Measurements from ENCODE around the gene AUNIP. TPM values are rescaled to one million over a fixed set of nuclear protein-coding genes. Genes with fewer than 3 reads are reported as not detected.

Gene AUNIP, protein sequence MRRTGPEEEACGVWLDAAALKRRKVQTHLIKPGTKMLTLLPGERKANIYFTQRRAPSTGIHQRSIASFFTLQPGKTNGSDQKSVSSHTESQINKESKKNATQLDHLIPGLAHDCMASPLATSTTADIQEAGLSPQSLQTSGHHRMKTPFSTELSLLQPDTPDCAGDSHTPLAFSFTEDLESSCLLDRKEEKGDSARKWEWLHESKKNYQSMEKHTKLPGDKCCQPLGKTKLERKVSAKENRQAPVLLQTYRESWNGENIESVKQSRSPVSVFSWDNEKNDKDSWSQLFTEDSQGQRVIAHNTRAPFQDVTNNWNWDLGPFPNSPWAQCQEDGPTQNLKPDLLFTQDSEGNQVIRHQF
- total RNA-seq (under 1 TPM in 1 of 2 donors, not detected in 1; 0.31 TPM), total RNA-seq (0 reads per million in 2 donors)

DNA sequence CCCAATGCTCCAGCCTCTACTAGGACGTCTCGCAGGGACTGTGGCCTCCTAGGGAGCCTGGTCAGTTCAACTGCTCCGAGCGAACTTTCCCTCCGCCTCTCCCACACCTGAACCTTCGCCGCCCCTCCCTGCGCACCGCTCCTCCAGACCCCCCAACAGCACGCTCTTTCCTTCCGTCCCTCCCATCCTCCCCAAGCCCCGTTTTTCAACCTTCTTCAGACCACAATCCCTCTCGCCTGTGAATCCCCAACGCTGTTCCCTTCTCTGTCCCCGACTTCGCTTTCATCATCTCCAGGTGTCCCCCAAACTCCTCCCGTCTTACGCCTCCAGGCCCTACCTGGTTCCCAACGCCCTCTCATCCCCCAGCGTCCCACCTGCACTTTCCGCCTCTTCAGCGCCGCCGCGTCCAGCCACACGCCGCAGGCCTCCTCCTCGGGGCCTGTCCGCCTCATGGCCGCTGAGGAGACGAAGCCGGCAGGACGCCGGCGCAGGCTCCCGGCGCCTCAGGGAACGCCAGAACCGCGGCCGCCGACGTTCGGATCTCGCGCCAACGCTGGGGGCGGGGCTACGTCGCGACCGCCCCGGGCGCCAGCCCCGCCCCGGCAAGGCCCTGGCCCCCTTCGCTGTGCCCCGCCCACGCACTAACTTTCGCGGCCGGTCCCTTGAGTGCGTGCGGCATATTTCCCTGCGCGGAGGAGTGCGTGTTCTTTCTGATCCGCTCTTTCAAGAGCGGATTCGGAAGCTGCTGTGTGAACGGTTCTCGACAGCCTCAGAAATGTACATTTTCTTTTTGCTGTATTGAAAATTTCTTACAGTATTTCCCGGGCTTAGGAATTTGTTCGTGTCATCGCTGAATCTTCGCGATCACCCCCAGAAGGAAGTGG, at the start of gene AUNIP:
Gene AUNIP (minus strand): TSS at position 552 of the 884 bp plus-strand sequence. CDS start 100 bp downstream, at position 452.
- H3K27me3 Mint-ChIP-seq: no peaks in the 10 kb centered on the region
- H3K36me3 Mint-ChIP-seq (ENCODE audit: low read depth): peaks cover 2% of the 10 kb centered on the region
- H3K27ac Mint-ChIP-seq: peak within 1 kb of the TSS; percentile 86
- peak within 1 kb of the TSS; percentile 91 for H3K4me3 Mint-ChIP-seq
- DNase-seq (peak; percentile 84 to 88 (median 86)), ATAC-seq (peak; percentile 99)
- H3K9me3 ChIP-seq (ENCODE audit: control insufficient read depth, low read length, poor library complexity, severe bottlenecking): no peaks in the 10 kb centered on the region
- peaks cover 10% of the 10 kb centered on the region for H3K4me1 Mint-ChIP-seq

DNA sequence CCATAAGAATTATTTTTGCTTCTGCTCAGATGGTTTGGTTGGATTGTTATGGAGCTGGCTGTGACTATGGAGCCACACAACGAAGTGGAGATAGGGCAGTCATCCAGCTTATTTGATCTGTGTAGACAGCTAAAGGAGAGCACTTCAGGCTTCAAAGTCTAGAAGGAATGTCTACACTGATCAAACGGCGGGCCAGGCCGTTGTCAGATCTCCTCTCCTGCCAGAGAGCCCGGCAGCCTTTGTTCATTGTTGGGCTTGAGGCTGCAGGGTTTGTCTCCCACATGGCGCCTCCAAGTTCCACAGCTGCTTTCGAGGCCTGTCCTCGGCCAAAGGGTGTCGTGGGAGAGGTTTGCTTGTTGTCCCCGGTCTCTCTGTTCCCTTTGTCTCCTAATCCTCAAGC, 49.8 kb upstream of the AUNIP start:
- H3K27ac Mint-ChIP-seq: no peak overlapping the region

DNA sequence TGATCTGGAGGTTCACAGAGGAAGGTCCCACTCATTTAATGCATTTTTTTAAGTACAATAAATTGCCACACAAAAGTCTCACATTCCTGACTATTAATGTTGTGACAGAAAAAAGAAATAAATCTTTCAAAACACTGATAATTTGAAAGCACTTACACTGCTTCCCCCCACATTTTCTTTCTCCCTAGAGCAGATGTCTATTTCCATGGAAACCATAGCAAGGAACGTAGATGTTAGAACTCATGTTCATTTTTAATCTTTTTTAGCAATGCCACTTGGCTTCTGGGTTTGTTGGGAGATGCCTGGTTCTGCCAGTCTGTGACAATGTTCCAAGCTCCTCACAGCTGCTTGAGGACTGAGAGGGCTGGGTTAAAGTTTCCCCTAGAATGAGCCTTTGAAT, 48.9 kb upstream of the AUNIP start:
- H3K9me3 ChIP-seq (ENCODE audit: control insufficient read depth, low read length, poor library complexity, severe bottlenecking): no peaks in the 10 kb centered on the region
- Mint-ChIP-seq H3K27ac (no peak overlapping the region), H3K27me3 (no peaks in the 10 kb centered on the region), H3K36me3 (ENCODE audit: low read depth) (no peaks in the 10 kb centered on the region), H3K4me1 (peaks cover 21% of the 10 kb centered on the region), H3K4me3 (no peak overlapping the region)
- ATAC-seq: no peak
- no peak for DNase-seq

More for the DNA sequence above, 49.8 kb upstream of the AUNIP start:
- ATAC-seq (no peak), DNase-seq (no peak)
- H3K36me3 Mint-ChIP-seq (ENCODE audit: low read depth): no peaks in the 10 kb centered on the region
- H3K27me3 Mint-ChIP-seq: no peaks in the 10 kb centered on the region
- H3K9me3 ChIP-seq (ENCODE audit: control insufficient read depth, low read length, poor library complexity, severe bottlenecking): no peaks in the 10 kb centered on the region
- no peak overlapping the region for H3K4me3 Mint-ChIP-seq
- peaks cover 21% of the 10 kb centered on the region for H3K4me1 Mint-ChIP-seq

DNA sequence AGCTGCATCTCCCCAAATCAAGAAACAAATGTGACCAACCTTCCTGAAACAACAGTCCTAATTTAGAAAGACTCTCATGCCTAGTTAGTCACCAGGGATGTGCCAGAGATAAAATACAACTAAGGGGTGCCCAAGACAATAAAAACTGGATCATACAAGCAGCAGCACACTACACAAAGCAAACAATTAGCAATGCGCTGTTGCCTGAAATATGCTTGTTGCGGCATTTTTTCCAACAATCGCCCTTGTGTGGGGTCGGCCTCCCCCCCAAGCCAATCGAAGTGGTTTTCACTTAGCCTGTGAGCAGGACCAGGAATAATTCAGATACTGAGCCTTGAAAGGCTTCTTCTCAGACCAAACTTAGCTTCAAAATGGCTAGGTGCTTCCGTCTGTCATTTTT, 48.3 kb upstream of the AUNIP start:
- ATAC-seq (no peak), DNase-seq (no peak)
- Mint-ChIP-seq H3K36me3 (ENCODE audit: low read depth) (no peaks in the 10 kb centered on the region), H3K27ac (peak overlapping the region; percentile 53), H3K4me1 (peaks cover 21% of the 10 kb centered on the region), H3K4me3 (peak overlapping the region; percentile 95), H3K27me3 (no peaks in the 10 kb centered on the region)
- H3K9me3 ChIP-seq (ENCODE audit: control insufficient read depth, low read length, poor library complexity, severe bottlenecking): no peaks in the 10 kb centered on the region

DNA sequence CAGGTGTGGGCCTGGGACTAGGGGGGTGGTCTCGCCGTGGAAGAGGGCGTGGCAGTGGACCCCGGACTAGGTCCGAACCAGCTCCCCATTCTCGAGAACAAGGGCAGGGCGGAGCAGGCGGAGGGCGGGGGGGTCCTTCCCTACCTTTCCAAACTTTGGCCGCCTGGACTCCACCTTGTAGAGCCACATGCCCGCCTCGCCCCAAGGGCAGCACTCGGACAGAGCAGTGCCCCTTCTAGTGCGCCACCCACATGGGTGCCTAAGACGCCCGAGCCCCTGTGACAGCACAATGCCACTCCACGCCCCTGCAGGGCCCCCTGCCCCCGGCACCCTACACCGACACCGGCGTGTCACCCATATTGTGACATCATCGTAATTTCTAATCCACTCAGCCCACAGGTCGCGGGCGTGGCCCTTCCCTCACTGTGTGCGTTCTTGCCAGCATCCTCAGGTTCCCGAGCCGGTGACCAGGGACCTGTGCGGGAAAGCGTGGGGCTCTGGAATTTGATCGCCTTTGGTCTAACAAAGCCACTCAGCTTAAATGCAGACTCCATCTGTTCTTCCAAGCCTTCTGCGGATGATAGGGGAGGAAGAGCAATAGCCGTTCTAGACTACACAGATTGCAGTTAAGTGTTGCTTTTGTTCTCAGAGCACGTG, 47.5 kb upstream of the AUNIP start:
- Mint-ChIP-seq H3K36me3 (ENCODE audit: low read depth) (no peaks in the 10 kb centered on the region), H3K4me1 (peaks cover 21% of the 10 kb centered on the region), H3K27ac (peak overlapping the region; percentile 53), H3K27me3 (no peaks in the 10 kb centered on the region), H3K4me3 (peak overlapping the region; percentile 95)
- H3K9me3 ChIP-seq (ENCODE audit: control insufficient read depth, low read length, poor library complexity, severe bottlenecking): no peaks in the 10 kb centered on the region
- ATAC-seq: peak; percentile 28
- DNase-seq: peak in 2 of 3 donors; percentile 30 to 39

DNA sequence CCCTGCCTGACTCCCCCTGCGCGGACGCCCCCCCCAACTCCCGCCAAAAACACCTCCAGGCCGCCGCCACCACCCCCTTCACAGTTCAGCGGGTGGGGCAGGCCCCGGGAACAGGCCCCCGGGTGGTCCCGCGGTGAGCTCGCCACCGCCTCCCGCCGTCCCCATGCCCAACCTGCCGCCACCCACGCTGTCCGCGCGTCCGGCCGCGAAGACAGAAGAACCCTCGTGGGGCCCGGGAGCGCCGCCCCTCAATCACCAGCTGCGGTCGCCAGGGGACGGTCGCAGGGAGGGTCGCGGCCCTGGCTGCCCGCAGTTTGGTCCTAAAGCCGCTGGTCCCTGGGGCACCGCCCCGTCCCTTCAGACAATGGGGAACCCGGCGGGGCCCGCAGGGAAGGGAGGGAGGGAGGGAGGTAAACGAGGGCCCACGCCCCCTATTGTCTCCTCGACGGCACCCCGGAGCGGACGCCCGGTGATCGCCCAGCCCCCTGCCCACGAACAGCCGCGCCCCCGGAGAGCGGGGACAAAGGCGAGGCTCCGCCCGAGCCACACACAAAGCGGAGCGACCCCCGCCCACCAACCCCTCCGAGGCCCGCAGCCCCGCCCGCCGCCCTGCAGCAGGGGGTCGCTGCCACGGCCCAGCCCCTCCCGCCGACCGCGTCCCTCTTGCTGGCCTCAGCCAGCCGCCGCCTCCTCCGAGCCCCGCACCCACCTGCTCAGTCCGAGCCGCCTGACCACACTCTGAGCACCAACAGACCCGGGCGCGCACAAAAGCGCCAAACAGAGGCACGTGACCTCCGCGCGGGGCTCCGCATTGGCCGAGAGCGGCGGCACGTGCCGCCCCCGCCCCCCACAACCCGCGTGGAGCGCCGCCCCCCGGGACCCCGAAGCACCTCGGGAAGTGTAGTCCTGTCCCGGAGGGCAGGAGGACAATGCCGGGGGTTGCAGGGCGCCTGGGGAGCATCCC, 46.7 kb upstream of the AUNIP start, which contains the start of gene STMN1:
Gene STMN1 (minus strand): TSS at position 740 of the 964 bp plus-strand sequence. CDS start 1,743 bp downstream, outside the sequence.
- Mint-ChIP-seq H3K36me3 (ENCODE audit: low read depth) (peaks cover 3% of the 10 kb centered on the region), H3K27ac (peak within 1 kb of the TSS; percentile 88), H3K4me1 (peaks cover 21% of the 10 kb centered on the region), H3K4me3 (peak within 1 kb of the TSS; percentile 95), H3K27me3 (no peaks in the 10 kb centered on the region)
- ATAC-seq (peak; percentile 85), DNase-seq (peak; percentile 75 to 89 (median 85))
- no peaks in the 10 kb centered on the region for H3K9me3 ChIP-seq (ENCODE audit: control insufficient read depth, low read length, poor library complexity, severe bottlenecking)

DNA sequence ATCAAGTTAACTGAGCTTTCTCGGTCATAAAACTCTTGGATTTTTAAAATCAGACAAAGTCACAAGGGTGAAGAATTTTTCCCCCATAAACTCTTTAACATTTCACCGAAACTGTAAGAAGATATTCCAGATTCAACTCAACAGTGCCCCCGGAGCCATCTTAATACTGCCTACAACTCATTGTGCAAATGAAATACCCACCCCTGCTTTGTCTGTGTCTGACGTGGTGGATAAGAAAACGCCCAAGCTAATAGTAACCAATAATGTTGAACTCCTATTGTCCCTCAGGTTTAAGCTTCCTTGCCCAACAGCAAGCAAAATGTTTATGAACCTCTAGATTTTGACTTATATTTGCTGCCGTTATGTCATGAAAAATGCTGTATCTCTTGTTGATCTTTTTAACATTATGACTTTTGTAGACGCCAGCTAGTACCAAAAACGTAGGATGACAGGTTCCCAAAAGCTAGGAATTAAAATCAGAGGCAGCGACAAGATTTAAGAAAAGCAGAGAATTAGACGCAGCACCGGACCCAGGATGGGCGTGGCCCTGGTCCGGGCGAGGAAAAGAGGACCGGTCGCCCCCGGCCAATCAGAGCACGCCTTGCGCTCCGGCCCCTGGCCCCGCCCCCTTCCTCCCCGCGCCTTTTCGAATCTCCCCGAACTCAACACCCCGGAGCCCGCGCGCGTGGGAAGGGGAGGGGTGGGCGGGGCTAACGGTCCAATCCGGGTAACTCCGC, 45.9 kb upstream of the AUNIP start:
- no peaks in the 10 kb centered on the region for H3K27me3 Mint-ChIP-seq

DNA sequence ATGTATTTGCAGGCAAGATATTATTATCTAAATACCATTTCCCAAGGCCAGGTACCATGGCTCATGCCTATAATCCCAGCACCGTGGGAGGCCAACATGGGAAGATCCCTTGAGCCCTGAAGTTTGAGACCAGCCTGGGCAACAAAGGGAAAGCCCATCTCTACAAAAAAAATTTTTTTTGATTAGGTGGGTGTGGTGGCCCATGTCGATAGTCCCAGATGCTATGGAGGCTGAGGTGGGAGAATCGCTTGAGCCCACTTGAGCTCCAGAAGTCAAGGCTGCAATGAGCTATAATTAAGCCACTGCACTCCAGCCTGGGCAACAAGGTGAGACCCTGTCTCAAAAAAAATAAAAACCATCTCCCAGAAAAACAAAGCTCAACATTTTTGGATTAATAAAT, 44.7 kb upstream of the AUNIP start:
- ATAC-seq: no peak
- peak overlapping the region; percentile 95 for H3K4me3 Mint-ChIP-seq

More for the DNA sequence above, 45.9 kb upstream of the AUNIP start:
- DNase-seq (peak; percentile 59 to 89 (median 87)), ATAC-seq (peak; percentile 72)
- H3K36me3 Mint-ChIP-seq (ENCODE audit: low read depth): peaks cover 3% of the 10 kb centered on the region
- peak overlapping the region; percentile 95 for H3K4me3 Mint-ChIP-seq
- no peaks in the 10 kb centered on the region for H3K9me3 ChIP-seq (ENCODE audit: control insufficient read depth, low read length, poor library complexity, severe bottlenecking)
- peak overlapping the region; percentile 88 for H3K27ac Mint-ChIP-seq
- H3K4me1 Mint-ChIP-seq: peaks cover 21% of the 10 kb centered on the region

DNA sequence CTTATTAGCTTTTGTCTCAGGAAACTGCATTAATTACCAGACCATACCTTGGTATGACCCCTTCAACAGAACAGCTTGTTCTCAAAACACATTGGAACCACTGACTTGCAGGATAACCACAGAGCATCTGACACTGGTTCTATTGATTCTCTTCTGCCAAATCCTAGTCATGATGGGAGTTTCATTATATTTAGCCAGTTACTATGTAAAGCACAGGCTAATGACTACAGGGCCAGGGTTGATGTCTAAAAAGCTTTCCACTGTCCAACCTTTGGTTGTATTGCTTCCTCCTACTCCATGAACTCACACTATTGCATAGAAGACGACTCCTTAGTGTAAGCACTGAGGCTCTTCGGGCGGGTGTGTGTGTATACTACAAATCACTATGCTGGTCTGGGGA, 43.2 kb upstream of the AUNIP start:
- peaks cover 3% of the 10 kb centered on the region for H3K36me3 Mint-ChIP-seq (ENCODE audit: low read depth)
- DNase-seq (no peak), ATAC-seq (no peak)
- H3K4me1 Mint-ChIP-seq: peaks cover 18% of the 10 kb centered on the region
- H3K4me3 Mint-ChIP-seq: no peak overlapping the region
- H3K27me3 Mint-ChIP-seq: no peaks in the 10 kb centered on the region
- H3K27ac Mint-ChIP-seq: no peak overlapping the region
- no peaks in the 10 kb centered on the region for H3K9me3 ChIP-seq (ENCODE audit: control insufficient read depth, low read length, poor library complexity, severe bottlenecking)

More for the DNA sequence above, 44.7 kb upstream of the AUNIP start:
- H3K27ac Mint-ChIP-seq: peak overlapping the region; percentile 88
- DNase-seq: no peak
- peaks cover 18% of the 10 kb centered on the region for H3K4me1 Mint-ChIP-seq
- no peaks in the 10 kb centered on the region for H3K9me3 ChIP-seq (ENCODE audit: control insufficient read depth, low read length, poor library complexity, severe bottlenecking)
- no peaks in the 10 kb centered on the region for H3K27me3 Mint-ChIP-seq
- peaks cover 3% of the 10 kb centered on the region for H3K36me3 Mint-ChIP-seq (ENCODE audit: low read depth)

DNA sequence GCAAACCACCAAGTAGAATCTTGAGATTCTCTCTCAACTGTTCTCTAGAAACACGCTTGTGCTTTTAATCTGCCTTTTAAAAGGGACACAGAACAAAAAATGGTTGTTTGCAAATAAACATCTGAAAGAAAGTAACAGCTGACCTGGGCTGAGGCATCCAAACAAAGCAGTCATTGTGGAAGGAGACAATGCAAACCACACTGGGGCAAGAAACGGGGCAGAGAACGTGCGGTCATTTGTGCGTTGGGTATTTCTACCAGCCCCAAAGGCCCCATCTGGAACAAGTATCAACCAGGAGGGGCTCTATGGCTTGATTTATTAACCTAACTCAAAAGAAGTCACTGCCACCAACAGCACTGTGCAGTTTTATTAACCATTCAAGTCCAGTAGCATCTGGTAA, 41.0 kb upstream of the AUNIP start:
- no peak overlapping the region for H3K27ac Mint-ChIP-seq
- H3K27me3 Mint-ChIP-seq: no peaks in the 10 kb centered on the region
- no peak for ATAC-seq
- no peak for DNase-seq
- no peak overlapping the region for H3K4me3 Mint-ChIP-seq
- H3K36me3 Mint-ChIP-seq (ENCODE audit: low read depth): peaks cover 3% of the 10 kb centered on the region
- H3K9me3 ChIP-seq (ENCODE audit: control insufficient read depth, low read length, poor library complexity, severe bottlenecking): no peaks in the 10 kb centered on the region
- peaks cover 17% of the 10 kb centered on the region for H3K4me1 Mint-ChIP-seq

DNA sequence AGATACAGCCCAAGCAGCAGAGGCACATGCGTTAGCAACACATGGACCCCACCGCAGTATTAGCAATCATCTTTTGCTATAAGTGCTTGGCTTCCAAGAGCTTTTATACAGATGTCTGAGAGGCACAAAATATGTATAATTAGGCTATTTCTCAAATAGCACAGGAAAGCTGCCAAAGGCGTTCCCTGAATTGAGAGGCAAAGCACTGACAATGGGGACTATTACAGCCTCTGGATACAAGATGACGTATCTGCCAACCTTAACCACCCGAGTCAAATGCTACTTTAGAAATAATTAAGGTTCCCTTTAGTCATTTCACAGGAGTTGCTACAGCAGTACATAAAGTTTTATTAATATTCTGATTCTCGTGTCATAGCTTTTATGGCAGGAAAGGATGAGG, 40.5 kb upstream of the AUNIP start:
- ATAC-seq (no peak), DNase-seq (no peak)
- H3K36me3 Mint-ChIP-seq (ENCODE audit: low read depth): peaks cover 3% of the 10 kb centered on the region
- H3K27me3 Mint-ChIP-seq: no peaks in the 10 kb centered on the region
- H3K9me3 ChIP-seq (ENCODE audit: control insufficient read depth, low read length, poor library complexity, severe bottlenecking): no peaks in the 10 kb centered on the region
- H3K4me1 Mint-ChIP-seq: peaks cover 14% of the 10 kb centered on the region
- no peak overlapping the region for H3K27ac Mint-ChIP-seq
- H3K4me3 Mint-ChIP-seq: no peak overlapping the region

Measured in T-helper 17 cell (primary cell).